ENCODE data around the gene NAT8L. TPM values are rescaled to one million over a fixed set of nuclear protein-coding genes. Genes with fewer than 3 reads are reported as not detected.

Gene NAT8L
- total RNA-seq, 4 donors from 2014 or later = 4.2 to 113 (median 13.8) TPM

GRCh38 chr4:2116687-2117400 is 57.7 kb downstream of the NAT8L start:
- no peak for TF ChIP-seq CTCF (IDR thresholded peaks at IDR 0.05; ENCODE audit: low read depth)

Other genes with a start within 250 kb of the NAT8L start
- 10 to 100 TPM; 26.9 to 88.9 (median 30.0) TPM for gene LETM1, start 203.2 kb upstream of the NAT8L start, total RNA-seq
- gene NSD2, start 187.9 kb upstream of the NAT8L start, total RNA-seq = 10 to 100 TPM; 22.3 to 49.9 (median 33.7) TPM
- gene NELFA, start 50.4 kb upstream of the NAT8L start, total RNA-seq = 10 to 100 TPM in 3 of 4 donors, 1 to 10 TPM in 1; 7.8 to 30.5 (median 16.3) TPM
- 10 to 100 TPM; 16.3 to 22.0 (median 17.3) TPM for gene HAUS3, start 182.8 kb downstream of the NAT8L start, total RNA-seq
- 10 to 100 TPM in 2 of 4 donors, 1 to 10 TPM in 2; 2.6 to 10.6 (median 6.8) TPM for gene POLN, start 182.8 kb downstream of the NAT8L start, total RNA-seq
- 100 to 1,000 TPM in 1 of 4 donors, 10 to 100 TPM in 3; 31.1 to 125 (median 48.1) TPM for gene MXD4, start 202.8 kb downstream of the NAT8L start, total RNA-seq

Data from subcutaneous adipose tissue (tissue), 4 donors.